AG09309 (cell line): ENCODE measurements around the gene RSBN1L.
A peak's percentile ranks its signal among the peaks of the same experiment; 100 is the strongest.
"Not testable (repeated sequence)": the region's sequence is repeated elsewhere in the genome, so short reads cannot be mapped to it uniquely, and the experiment has no call there.

Experiments used
- DNase-seq: peaks from one replicate; pipeline ENCODE4 v3.0.0-alpha.2; 2010; ENCODE audit warnings: low read depth
- H3K4me3 ChIP-seq: 2 replicates; pipeline ENCODE4 v1.5.1; 2011; ENCODE audit warnings: mild to moderate bottlenecking, low read depth, low read length, moderate library complexity; ENCODE audit not compliant: control insufficient read depth
- TF ChIP-seq, protein P1 (sequence below): IDR thresholded peaks from 2 replicates; pipeline ENCODE4 v1.5.1; 2011; ENCODE audit warnings: mild to moderate bottlenecking, low read depth, low read length, inconsistent platforms; ENCODE audit not compliant: insufficient read depth, control insufficient read depth; ENCODE audit errors: missing control alignments

RSBN1L gene

DNA sequence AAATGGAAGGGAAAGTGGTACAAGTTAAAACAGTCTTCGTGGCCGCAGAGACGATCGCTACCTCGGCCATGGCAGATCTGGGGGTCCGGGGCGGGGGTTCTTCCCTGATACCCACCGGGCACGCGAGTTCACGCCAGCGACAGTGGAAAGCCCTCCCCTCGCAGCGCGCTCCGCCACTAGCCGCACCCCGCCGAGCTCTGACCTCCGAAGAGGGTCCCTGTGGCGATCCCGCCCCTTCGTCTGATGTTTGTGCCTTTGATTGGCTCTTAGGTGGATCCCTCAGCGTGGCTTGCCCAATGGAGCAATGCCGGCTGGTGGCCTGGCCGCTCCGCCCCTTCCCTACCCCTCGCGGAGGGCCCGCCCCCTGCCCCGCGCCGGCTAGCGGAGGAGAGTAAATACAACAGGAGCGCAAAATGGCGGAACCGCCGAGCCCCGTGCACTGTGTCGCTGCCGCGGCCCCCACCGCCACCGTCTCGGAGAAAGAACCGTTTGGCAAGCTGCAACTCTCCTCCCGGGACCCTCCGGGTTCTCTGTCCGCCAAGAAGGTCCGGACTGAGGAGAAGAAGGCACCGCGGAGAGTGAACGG, at the start of gene RSBN1L:
RSBN1L (plus strand) TSS at position 403 of the 586 bp plus-strand sequence; CDS start at position 414, 11 bp downstream.
- peak within 1 kb of the TSS; percentile 88 for H3K4me3 ChIP-seq
- peak; percentile 87 for DNase-seq
- TF ChIP-seq, protein P1, sequence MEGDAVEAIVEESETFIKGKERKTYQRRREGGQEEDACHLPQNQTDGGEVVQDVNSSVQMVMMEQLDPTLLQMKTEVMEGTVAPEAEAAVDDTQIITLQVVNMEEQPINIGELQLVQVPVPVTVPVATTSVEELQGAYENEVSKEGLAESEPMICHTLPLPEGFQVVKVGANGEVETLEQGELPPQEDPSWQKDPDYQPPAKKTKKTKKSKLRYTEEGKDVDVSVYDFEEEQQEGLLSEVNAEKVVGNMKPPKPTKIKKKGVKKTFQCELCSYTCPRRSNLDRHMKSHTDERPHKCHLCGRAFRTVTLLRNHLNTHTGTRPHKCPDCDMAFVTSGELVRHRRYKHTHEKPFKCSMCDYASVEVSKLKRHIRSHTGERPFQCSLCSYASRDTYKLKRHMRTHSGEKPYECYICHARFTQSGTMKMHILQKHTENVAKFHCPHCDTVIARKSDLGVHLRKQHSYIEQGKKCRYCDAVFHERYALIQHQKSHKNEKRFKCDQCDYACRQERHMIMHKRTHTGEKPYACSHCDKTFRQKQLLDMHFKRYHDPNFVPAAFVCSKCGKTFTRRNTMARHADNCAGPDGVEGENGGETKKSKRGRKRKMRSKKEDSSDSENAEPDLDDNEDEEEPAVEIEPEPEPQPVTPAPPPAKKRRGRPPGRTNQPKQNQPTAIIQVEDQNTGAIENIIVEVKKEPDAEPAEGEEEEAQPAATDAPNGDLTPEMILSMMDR: peak; percentile 44

DNA sequence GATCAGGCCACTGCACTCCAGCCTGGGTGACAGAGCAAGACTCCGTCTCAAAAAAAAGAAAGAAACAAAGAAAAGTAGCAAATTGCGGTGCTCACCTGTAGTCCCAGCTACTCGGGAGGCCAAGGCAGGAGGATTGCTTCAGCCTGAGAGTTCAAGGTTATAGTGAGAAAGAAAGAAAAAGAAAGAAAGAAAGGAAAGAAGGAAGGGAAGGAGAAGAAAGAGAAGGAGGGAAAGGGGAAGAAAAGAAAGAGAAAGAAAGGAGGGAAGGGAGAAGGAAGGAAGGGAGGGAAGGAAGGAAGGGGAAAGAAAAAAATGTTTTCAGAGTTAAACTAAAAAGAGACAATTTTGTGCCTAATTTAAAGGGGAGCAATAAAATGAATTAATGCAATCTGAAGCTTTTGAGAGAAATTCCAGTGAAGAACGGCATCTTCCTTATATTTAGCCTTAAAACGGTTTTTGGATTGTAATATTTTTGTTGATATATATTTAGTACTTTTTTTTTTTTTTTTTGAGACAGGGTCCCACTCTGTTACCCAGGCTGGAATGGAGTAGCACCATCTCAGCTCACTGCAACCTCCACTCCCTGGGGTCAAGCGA, 47.4 kb upstream of the RSBN1L start:
- DNase-seq: no peak
- TF ChIP-seq, protein P1: no peak
- no peak overlapping the region for H3K4me3 ChIP-seq

DNA sequence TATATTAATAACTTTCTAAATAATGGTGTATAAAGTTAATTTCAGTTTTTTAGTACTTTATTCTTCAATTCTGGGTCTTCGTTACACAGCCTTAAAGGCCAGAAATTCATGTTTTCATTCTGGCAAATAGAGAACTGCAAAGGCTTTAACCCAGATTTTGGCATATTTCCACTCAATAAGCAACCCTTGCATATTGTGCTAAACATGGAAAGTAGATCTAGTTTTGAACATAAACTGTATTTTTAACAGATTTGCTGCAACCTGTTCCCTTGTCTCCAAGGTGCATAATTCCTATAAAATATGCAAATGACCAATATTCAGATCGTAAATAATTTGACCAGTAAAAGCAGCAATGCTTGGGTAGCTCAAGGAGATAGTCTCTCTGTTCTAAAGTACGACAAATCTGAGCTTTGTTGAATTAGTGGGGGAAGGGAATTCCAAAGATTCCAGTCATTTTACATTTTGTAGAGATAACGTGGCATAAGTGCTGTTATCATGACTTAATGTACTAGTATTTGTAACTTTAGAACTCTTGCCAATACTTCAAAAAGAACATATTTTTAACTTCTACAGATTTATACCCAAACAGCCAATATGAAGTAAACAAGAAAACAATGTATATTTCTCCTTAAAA, 46.4 kb upstream of the RSBN1L start:
- H3K4me3 ChIP-seq: no peak overlapping the region
- TF ChIP-seq, protein P1: no peak
- DNase-seq: no peak

DNA sequence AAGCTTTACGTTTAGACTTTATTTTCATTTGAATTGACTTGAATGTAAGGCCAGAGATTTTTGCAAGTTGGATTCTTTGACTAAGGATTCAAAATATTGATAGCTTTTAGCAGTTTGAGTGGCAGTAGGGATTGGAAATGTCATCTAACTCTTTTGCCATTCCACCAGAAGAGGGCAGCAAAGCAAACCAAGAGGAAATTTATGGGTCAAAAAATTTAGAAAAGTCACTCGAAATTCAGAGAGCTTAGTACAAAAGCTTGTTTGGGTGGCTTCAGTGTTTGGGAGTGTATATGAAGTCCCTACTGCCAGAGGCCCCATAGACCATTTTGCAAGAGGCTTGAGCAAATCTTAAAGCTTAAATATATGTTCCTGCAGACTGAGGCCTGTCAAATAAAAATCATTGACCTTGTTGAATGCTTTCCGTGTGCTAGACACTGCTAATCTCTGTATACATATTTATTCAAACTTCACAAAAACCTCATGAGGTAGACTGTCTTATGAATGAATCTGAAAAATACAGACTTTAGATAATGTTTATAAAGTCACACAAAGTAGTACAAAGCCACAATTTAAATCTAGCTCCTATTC, 44.6 kb upstream of the RSBN1L start:
- TF ChIP-seq, protein P1: peak; percentile 66
- DNase-seq: no peak
- H3K4me3 ChIP-seq: no peak overlapping the region

DNA sequence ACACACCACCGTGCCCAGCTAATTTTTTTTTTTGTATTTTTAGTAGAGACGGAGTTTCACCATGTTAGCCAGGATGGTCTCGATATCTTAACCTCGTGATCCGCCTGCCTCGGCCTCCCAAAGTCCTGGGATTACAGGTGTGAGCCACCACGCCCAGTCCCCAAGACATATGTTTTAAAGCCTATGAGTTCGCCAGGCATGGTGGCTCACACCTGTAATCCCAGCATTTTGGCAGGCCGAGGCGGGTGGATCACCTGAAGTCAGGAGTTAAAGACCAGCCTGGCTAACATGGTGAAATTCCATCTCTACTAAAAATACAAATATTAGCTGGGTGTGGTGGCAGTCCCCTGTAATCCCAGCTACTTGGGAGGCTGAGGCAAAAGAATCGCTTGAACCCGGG, 43.4 kb upstream of the RSBN1L start:
- not testable (repeated sequence) for H3K4me3 ChIP-seq

DNA sequence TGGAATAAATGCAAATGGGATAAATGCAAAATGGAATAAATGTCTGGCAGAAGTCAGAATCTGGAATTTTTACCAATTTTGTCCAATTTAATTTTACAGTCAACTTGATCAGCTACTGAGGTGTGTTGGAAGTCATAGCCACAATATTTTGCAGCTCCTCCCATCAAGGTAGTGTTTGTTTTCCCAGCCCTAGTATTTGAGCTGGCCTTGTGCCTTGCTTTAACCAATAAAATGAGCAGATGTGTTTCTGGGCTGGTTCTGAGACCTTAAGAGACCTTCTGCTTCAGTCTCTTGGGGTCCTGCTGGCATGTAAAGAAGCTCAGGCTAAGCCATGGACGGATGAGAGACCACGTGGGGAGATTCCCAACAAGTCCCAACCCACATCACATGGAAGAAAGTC, 42.7 kb upstream of the RSBN1L start:
- H3K4me3 ChIP-seq: no peak overlapping the region
- DNase-seq: no peak
- TF ChIP-seq, protein P1: no peak

More for the DNA sequence above, 43.4 kb upstream of the RSBN1L start:
- DNase-seq: not testable (repeated sequence)

DNA sequence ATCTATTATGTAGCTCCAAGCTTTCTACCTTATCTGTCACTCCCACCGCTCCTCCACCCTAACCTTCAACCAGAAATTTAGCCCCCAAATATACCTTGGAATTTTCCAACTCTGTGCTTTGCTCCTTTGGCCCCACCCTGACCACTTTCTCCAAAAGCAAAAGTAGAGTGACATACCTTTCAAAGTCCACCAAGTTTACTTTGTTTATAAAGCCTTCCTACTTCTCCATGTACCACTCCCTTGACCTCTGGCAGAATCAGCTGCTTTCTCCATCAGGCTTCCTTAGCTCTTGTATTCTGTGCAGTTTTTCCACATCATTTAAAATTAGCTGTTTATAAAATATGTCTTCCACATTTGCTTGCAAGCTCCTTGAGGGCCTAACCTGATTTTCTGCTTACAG, 40.9 kb upstream of the RSBN1L start:
- DNase-seq: no peak
- TF ChIP-seq, protein P1: no peak
- H3K4me3 ChIP-seq: no peak overlapping the region
